ENCODE data around the gene RTN4R. TPM values are rescaled to one million over a fixed set of nuclear protein-coding genes. Genes with fewer than 3 reads are reported as not detected.
"Not testable (repeated sequence)": the region's sequence is repeated elsewhere in the genome, so short reads cannot be mapped to it uniquely, and the experiment has no call there.

RTN4R gene
- total RNA-seq, 1 donor from 2014 or later, result 4.4 TPM

DNA sequence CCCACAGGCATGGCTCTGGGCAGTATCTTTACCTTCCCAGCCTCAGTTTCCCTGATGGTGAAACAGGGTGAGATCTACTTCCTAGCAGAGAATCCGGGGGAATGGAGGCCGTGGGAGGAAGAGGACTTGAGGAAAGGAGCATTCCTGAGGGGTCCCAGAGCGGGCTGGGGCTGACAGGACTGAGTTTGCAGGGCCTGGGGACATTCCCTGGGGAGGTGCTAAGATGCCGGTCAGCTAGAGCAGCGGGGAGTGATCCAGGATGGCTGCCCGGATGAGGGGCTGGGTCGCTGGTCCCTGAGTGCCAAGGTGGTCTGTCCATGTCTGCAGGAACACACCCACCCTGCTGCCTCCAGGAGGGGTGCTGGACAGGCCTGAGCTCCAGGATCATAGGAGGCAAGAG, 8.3 kb upstream of the RTN4R start:
- no peak for ATAC-seq

DNA sequence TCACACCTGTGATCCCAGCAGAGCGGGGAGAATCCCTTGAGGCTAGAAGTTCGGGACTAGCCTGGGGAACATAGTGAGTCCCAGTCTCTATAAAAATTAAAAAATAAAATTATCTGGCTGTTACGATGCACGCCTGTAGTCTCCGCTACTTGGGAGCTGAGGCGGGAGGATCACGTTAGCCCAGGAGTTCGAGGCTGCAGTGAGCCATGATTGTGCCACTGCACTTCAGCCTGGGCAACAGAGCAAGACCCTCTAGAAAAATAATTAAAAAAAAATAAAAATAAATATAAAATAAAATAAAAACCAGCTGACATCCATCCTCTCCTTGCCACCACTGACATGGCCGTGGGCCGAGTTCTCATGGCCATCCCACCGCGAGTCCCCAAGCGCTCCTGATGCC, 7.7 kb upstream of the RTN4R start:
- intact Hi-C loops (cut with DNase I), result loop anchor here (10.0 kb wide), 1 partner anchor 1311 kb away; no protein-coding TSS in a partner anchor
- DNase-seq (ENCODE audit: low spot score), result no peak
- ATAC-seq, result no peak

More for the DNA sequence above, 8.3 kb upstream of the RTN4R start:
- DNase-seq (ENCODE audit: low spot score), result no peak
- intact Hi-C loops (cut with DNase I), result loop anchor here (10.0 kb wide), 1 partner anchor 1312 kb away; no protein-coding TSS in a partner anchor

DNA sequence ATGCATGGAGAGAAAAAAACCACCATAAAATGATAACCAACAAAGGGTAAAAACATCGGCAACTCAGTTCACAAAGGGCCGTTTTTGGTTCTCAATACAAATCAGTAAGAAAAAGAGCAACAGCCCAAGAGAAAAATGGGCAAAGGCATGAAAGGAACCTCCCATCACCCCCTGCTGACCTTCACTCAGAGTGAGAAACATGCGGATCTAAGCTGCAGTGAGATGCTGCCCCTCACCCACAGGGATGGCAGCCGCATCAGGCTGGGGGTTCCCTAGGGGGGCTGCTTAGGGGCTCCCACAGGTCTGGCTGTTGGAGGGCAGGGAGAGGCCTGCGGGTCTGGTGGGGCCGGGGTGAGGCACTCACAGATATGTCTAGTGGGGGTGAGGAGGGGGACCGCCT, 7.2 kb upstream of the RTN4R start:
- intact Hi-C loops (cut with DNase I), result loop anchor here (10.0 kb wide), 1 partner anchor 1311 kb away; no protein-coding TSS in a partner anchor
- DNase-seq (ENCODE audit: low spot score), result not testable (repeated sequence)

DNA sequence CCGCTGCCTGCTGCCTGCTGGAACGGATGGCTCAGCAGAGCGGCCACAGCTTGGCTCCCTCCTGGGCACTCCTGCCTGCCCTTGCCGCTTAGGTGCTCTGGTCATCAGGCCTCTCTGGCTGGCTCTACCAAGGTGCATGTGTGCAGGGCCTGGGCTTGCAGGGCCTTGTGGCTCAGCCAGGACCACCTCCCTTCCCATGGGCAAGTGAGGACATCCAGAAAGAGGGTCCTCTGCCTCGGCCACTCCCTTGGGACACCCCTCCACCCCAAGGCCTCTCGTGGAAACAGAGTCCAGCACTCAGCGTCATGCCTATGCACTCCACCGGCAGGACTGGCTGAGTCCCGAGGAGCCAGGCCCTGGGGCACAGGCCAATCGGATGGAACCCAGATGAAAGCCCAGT, 6.3 kb upstream of the RTN4R start:
- ATAC-seq, result not testable (repeated sequence)
- intact Hi-C loops (cut with DNase I), result loop anchor here (5.0 to 10.0 kb wide), 2 partner anchors 102 to 1310 kb away; no protein-coding TSS in a partner anchor

More for the DNA sequence above, 7.2 kb upstream of the RTN4R start:
- not testable (repeated sequence) for ATAC-seq

DNA sequence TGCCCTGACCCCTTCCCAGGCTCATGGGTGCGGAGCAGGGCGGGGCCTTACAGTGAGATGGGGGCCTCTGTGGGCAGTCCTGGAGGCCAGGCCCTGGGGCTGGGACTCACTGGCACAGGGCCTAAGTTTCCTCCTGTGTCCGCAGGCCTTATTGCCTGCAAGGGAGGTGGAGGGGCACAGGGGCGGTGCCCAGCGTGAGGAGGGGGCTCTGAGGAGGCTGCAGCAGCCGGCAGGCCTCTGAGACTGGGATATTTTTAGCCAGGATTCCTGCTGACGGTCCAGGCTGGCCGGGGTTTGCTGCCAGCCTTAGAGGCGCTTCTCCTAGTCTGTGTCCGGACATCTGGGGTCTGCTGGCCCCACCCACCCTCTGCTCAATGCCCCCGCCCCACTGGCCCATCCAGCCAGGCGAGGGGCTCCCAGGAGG, 5.7 kb upstream of the RTN4R start:
- intact Hi-C loops (cut with DNase I), result loop anchor here (5.0 to 10.0 kb wide), 2 partner anchors 101 to 1309 kb away; no protein-coding TSS in a partner anchor
- ATAC-seq (no peak), DNase-seq (ENCODE audit: low spot score) (no peak)

More for the DNA sequence above, 6.3 kb upstream of the RTN4R start:
- DNase-seq (ENCODE audit: low spot score), result not testable (repeated sequence)

DNA sequence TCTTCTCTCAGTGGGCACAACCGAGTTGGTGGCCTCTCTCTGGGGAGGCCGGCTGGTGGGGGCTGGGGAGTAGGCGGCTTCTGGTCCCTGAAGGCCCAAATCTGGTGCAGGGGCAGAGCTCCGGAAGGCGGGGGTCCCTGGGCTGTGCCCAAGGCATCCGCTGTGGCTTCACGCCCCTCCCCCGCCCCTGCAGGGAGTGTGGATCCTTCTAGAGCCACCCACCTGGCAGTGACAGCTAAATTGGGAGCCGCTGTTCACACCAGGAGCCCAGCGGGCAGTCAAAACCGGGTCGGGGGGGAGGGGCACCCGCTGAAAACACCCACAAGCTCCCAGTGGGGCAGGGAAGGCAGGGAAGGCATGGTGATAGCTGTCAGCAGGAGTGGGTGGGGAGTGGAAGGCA, 4.6 kb upstream of the RTN4R start:
- ATAC-seq, result no peak
- intact Hi-C loops (cut with DNase I), result loop anchor here (5.0 to 10.0 kb wide), 2 partner anchors 100 to 1308 kb away; no protein-coding TSS in a partner anchor

DNA sequence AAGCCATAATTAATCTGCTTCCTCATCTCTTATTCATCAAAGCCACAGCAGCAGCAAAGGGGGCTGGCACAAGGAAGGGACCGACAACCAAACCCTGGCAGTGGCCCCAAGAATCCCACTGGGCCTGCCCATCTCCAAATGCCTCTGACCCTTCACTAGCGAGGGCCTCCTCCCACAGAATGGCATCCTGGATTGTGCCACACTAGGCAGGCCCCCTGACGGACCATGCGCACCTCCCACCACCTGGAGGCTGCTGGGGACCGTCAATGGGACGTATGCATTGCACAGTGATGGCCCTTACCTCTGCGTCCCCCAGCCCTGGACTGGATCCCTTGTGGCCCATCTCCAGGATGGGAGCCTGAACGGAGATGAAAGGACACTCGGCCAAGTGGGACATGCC, 4.1 kb upstream of the RTN4R start:
- ATAC-seq, result no peak
- intact Hi-C loops (cut with DNase I), result loop anchor here (5.0 to 10.0 kb wide), 2 partner anchors 100 to 1307 kb away; no protein-coding TSS in a partner anchor
- DNase-seq (ENCODE audit: low spot score), result no peak

More for the DNA sequence above, 4.6 kb upstream of the RTN4R start:
- DNase-seq (ENCODE audit: low spot score), result no peak

DNA sequence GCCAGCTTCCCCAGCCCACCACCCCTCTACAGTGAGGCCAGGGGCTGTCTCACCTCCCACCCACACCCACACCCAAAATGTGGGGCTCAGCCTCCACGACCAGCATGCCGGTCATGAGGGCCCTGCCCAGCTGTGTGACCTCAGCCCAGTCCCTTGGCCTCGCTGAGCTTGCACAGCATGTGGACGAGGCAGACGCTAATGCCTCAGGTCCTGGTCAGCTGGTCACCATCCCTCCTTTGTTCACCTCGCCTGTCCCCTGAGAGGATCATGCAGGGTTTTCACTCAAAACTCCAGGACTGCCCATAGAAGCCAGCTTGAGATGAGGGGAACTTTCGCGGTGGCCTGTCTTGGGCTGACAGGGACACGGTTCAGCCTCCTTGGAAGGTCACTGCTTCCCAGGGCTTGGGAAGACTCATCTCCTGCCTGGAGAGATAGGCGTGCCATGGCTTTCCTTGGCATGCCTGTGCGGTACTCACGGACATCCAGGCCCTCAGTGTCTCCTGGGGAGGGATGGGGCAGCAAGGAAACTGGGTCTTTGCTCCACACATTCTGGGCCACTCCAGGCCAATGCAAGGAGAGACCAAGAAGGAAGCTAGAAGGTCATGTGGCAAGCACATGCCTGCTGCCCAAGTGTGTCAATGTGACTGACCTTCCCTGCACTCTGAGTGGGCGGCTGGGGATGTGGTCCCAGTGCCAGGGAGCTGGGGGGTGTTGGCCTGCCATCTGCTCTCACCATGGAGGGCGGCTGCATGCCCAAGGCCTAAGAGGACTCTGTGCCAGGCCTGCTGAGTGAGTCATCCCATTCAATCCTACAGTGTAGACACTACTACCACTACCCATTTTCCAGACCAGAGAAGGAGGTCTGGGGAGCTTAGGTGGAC, 3.2 kb upstream of the RTN4R start:
- ATAC-seq (no peak), DNase-seq (ENCODE audit: low spot score) (no peak)
- intact Hi-C loops (cut with DNase I), result loop anchor here (5.0 to 10.0 kb wide), 2 partner anchors 99 to 1307 kb away; no protein-coding TSS in a partner anchor

DNA sequence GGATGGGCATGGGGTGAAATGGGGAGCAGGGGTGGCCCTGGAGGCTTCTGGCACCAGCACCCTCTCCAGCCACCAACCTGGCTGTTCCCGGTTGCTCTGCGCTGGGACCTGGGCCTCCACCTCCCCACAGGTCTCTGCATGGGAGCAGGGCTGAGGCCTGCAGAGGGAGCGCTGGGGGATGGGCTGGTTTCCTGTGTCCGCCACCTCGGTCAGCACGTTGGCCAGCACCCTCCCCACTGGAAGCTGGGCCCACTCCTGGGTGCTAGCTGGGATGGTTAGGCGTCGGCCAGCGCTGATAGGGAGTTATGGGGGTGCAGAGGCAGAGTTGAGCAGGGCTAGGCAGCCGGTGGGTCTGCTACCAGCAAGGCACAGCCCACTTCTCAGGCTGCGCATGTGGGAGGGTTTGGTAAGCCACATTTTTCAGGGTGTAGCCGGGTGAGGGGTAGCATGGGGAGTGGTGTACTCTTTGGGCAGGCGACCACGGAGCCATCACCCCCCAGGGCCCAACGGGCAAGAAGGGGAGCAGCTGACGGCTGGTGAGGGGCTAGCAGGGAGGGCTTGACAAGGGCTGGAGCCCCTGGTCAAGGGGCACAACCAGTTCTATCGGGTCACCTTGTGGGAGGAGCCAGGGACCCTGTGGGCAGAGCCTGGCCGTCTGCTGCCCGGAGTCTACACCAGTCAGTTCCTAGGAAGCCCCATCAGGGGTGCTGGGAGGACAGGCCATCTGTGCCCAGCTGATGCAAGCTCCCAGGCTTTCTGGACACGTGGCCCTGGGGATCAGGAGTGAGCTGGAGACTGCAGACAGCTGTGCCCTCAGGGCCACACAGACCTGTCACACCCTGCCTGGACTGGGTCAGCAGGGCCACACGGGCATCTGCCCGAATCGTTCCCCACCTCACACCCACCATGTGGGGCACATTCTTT, 2.3 kb upstream of the RTN4R start:
- ATAC-seq; DNase-seq (ENCODE audit: low spot score): not testable (repeated sequence)
- intact Hi-C loops (cut with DNase I), result loop anchor here (5.0 to 10.0 kb wide), 2 partner anchors 98 to 1306 kb away; no protein-coding TSS in a partner anchor

DNA sequence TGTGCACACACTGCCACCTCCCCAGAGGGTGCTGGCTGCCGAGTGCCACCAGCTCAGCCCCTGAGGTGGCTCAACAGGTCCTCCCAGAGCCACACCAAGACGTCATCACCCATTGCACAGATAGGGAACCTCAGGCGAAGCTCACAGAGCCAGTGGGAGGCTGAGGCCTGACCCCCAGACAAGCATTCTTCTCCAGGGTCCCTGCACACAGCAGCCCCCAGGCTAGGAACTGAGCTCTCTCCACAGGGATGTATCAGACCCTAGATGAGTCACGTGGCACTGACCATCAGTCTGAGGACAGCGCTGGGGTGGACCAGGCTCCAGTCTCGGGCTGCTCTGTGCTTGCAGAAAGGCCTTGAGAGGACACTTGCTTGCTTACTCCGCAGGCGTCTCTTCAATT, 1.6 kb upstream of the RTN4R start:
- ATAC-seq; DNase-seq (ENCODE audit: low spot score): not testable (repeated sequence)
- intact Hi-C loops (cut with DNase I), result loop anchor here (5.0 to 10.0 kb wide), 3 partner anchors 97 to 1305 kb away; no protein-coding TSS in a partner anchor

DNA sequence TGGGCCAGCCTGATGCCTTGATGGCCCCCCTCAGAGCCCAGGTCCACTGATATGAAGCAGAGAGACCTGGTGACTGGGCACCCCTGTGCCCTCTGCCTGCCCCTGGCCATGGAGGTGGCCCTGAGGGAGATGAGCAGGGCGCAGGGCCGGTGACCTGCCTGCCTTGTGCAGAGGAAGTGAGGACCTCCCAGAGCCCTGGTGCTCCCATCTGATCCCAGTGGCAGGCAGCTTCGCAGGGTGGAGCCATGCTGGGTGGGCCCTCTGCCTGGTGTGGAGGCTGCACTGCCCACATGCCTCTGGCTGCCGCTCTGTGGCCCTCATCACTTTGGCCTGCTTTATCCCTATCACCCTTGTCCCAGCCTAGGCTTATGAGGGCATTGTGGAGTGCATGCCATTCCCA, 1.1 kb upstream of the RTN4R start:
- DNase-seq (ENCODE audit: low spot score); ATAC-seq: not testable (repeated sequence)
- intact Hi-C loops (cut with DNase I), result loop anchor here (5.0 kb wide), 1 partner anchor 112 kb away; no protein-coding TSS in a partner anchor

DNA sequence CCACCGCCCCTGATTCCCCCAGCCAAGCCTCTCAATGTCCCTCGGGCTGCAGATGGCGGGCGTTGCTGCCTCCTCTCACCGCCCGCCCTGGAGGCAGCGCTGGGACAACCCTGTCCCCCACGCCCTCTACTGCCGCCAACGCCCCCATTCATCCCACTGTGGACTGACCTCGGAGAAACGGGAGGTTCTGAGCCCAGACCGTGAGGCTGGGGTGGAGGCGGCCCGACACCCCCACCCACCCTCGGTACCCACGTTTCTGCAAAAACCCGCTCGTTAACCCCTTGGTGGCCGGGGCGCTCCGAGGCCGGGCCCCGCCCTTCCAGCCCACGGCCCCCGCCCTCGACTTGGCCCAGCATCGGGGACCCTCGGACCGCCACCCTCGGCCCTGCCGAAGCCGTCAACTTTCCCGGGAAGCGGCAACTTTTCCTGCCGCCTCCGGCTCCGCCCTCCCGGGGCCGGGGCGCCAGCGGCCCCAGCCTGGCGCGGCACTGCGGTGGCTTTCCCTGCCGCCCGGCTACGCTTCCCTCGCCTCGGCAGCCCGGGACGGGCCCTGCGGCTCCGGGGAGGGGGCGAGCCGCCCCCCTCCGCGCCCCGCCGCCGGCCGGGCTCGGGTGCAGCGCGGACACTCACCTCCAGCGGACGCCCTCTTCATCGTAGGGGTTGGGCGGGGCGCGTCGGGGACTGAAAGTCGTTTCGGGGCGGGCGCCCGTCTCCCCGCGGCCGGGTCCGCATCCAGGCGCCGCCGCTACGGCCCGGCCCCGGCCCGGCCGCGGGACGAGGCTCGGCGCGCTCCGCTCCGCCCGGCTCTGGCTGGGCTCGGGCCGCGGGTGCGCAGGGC, 458 bp downstream of the RTN4R start:
- intact Hi-C loops (cut with DNase I), result loop anchor here (5.0 kb wide), 1 partner anchor 110 kb away; no protein-coding TSS in a partner anchor
- ATAC-seq, result no peak

DNA sequence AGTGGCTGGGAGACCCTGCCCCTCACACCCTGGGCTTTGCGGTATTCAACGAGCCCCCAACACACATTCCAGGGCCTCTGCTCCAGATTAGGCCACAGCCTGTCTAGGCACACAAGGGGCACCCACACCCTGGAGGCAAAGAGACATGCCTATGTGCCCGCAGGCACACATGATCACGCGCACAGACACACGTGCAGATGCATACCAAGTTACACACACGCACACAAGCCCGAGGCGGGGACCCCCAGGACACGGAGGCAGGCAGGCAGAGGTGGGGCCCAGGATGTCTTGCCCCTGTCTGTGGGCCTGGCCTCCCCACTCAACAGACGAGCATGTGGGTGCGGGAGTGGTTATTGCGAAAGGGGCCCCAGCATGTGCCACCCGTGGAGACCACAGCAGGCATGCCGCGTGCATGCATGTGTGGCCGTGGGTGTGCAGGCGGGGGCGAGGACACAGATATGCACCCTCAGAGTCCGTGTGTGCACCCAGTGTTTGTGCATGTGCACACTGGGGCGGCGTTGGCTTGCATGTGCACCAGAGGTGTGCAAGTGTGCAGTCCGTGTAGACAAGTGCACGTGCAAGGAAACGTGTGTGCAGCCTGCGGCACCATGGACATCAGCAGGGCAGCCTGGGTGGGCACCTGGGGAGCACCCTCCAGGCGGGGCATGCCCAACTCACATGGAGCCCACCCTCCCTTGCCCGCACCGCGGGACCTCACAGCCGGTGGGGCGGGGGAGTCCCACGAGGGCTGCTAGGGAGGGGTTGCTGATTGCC, 1.3 kb downstream of the RTN4R start:
- not testable (repeated sequence) for DNase-seq (ENCODE audit: low spot score); ATAC-seq
- intact Hi-C loops (cut with DNase I), result loop anchor here (5.0 kb wide), 1 partner anchor 110 kb away; no protein-coding TSS in a partner anchor

More for the DNA sequence above, 458 bp downstream of the RTN4R start:
- DNase-seq (ENCODE audit: low spot score), result no peak

DNA sequence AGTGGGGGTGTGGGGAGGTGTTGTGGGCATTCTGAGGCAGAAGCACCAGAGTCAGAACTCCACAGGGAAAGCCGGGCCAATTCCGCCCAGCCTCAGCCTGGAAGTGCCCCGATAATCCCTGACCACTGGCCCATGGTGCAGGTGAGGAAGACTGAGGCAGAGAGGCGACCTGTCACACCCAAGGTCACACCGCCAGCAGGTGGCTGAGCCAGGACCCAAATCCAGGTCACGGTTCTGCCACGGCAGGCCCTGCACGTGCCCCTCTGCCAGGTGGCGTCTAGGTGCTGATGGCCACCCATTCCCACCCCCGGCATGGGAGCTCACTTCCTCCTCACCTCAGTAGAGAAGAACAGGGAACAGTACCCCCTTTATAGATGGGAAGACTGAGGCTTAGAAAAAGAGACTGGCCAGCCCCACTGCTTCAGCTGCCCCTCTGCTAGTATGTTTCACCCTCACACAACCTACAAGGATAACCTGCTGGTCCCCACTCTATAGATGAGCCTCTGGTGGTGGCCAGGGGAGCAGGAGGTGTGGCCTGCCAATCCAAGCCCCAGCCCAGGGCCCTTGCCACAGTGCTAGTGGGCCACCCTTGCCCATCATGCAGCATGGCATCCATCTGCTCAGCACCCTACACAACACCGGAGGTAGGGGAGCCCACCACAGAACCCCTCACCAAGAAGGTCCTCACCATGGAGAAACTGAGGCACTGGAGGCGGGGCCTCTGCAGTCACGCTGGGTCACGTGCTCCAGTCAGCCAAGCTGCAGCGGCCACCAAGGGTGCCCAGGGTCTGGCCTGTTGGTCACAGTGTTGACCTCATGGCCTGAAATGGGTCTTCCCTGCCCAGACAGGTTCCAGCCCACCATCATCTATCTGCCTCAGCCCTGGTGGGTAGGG, 2.1 kb downstream of the RTN4R start:
- intact Hi-C loops (cut with DNase I), result loop anchor here (5.0 kb wide), 1 partner anchor 109 kb away; no protein-coding TSS in a partner anchor
- not testable (repeated sequence) for DNase-seq (ENCODE audit: low spot score); ATAC-seq

DNA sequence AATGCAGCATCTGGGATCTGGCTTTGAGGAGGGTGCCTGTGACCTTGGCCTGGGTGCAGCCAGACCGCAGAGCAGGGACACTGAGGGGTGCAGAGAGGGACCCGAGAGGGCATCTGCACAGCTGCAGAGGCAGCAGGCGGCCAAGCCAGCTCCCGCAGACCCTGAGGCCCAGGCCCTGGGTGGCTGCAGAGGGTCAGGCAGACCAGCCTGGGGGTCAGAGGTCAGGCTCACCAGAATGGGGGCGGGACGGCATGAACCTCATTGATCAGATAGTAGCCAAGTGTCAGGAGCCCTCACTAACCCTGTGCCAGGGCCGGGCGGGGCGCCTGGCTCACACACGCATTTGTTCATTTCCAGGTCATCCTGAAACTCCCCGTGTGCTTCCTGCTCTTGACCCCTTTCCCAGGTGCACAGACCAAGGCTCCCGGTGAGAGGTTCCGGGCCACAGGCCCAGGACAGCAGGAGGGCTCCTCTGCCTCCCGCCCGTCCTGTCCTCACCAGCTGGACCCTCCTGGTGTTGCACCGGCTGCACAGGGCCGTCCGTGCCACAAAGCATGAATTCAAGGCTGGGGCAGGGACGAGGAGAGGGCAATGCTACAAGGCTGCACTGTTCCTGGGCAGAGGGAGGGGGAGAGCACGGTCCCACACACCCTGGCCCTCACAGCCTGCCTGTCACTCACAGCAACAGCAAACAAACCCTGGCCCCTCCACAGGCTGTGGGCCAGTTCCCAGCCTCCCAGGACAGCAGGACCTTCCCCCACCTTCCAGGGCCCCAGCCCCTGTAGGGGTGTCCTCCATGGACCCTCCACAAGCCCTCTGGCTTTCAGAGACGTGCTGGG, 3.3 kb downstream of the RTN4R start:
- ATAC-seq, result peak; percentile 43
- intact Hi-C loops (cut with DNase I), result loop anchor here (5.0 kb wide), 1 partner anchor 108 kb away; no protein-coding TSS in a partner anchor
- DNase-seq (ENCODE audit: low spot score), result no peak

Data from sciatic nerve (tissue), 2 donors.